Left ventricle myocardium superior (tissue), 1 donor: ENCODE measurements around the gene CDK11B. TPM values are rescaled to one million over a fixed set of nuclear protein-coding genes. Genes with fewer than 3 reads are reported as not detected.
"Not testable (repeated sequence)": the region's sequence is repeated elsewhere in the genome, so short reads cannot be mapped to it uniquely, and the experiment has no call there.

Experiments used
- ATAC-seq: fragments of 200-7000 bp; cut with Tn5 transposase; one replicate; pipeline ENCODE4 v1.9.1; 2020; ENCODE audit warnings: mild to moderate bottlenecking, moderate library complexity
- DNase-seq: peaks from one replicate; pipeline ENCODE4 v3.0.0-alpha.2; 2020
- intact Hi-C: fragments of 100-400 bp; cut with micrococcal nuclease; formaldehyde crosslinking; loops from one replicate; pipeline ENCODE4 v1.11.0; 2022
- total RNA-seq: library from RNA; stranded (reverse); fragmentation: NEBNext Ultra II Directional; extraction: Animal tissue kit (Norgen Biotek cat#: 25700); gene quantifications from one replicate; pipeline ENCODE4 v1.2.1, GENCODE V29; 2021
- donor health status: DM: no; HTN: yes; CAD: no; lungs with severe emphysema.

CDK11B gene
- total RNA-seq, 1 donor from 2014 or later: 26.1 TPM

DNA sequence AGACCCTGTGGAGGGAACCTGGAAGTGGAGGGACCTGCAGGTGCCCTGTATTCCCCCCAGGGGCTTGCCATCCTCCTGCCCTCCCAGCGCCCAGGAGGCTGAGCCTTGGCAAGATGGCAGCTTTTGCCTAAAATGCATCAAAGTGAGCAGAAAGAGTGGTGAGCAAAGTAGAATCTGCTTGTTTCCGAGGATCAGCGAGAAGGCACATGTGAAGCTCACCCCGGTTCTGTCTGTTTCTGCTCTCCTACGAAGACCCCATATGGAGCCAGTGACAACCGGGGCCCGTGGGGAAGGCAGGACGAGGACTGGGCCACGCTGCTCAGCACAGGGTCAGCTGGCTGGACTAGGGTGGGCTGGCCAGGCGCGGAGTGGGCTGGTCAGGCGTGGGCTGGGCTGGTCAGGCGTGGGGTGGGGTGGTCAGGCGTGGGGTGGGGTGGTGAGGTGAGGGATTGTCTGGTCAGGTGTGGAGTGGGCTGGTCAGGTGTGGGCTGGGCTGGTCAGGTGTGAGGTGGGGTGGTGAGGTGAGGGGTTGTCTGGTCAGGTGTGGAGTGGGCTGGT is 53.7 kb downstream of the CDK11B start:
- intact Hi-C loops: no loop called here
- ATAC-seq (no peak), DNase-seq (peak; percentile 20)

DNA sequence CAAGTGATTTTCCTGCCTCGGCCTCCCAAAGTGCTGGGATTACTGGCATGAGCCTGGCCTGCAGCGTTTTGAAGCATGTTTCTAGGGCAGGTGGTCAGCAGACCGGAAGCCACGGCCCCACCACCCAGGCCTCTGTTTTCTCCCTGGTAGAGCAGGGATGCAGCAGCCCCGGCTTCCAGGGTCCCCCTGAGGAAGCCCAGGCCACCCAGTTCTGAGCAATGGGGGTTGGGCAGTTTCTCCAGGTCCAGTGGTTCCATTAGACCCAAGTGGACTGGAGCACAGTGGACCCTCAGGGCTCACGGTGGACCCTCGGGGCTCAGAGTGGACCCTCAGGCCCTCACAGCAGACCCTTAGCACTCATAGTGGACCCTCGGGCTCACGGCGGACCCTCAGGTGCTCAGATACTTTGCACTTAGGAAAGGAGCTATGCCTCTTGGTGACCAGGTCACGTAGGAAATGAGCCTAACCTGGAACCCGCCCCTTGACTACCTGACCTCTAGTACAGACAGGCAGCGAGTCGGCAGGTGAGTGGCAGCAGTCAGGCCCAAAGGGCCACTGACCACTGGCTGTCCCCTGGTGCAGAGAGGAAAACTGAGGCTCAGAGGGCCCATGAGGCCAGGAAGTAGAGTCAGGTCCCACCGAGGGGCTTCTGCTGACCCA is 54.3 kb downstream of the CDK11B start:
- no peak for DNase-seq
- intact Hi-C loops: no loop called here
- no peak for ATAC-seq

DNA sequence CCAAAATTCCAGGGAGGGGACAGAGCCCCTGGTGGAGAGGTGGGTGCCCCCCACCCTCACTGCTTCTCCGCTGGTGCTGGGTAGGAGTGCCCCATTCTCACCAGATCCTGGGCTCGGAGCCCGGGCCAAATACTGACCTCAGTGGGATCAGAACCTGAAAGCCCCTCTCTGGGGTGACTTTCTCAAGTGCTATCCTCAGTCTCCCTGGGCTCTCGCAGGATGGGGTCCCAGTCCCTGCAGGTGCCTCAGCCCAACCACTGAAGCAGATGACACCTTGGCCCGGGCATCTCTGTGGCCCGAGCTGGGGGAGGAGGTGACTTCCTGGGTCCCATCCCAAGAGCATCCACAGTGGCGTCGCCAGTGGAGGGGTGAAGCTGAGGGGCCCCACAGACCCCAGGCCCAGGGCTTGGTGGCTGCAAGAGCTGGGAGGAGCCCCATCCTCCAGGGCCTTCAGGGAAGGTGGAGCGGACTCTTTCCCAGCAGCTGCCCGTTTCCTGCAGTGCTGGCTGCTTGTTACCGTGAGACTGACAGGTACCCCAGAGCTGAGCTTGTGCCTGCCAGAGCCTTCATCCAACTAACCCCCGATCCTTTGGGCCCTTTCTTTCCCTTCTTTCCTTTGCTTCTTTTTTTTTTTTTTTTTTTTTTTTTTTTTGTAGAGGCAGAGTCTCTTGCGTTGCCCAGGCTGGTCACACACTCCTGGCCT is 55.0 kb downstream of the CDK11B start:
- intact Hi-C loops: no loop called here
- ATAC-seq (no peak), DNase-seq (no peak)

DNA sequence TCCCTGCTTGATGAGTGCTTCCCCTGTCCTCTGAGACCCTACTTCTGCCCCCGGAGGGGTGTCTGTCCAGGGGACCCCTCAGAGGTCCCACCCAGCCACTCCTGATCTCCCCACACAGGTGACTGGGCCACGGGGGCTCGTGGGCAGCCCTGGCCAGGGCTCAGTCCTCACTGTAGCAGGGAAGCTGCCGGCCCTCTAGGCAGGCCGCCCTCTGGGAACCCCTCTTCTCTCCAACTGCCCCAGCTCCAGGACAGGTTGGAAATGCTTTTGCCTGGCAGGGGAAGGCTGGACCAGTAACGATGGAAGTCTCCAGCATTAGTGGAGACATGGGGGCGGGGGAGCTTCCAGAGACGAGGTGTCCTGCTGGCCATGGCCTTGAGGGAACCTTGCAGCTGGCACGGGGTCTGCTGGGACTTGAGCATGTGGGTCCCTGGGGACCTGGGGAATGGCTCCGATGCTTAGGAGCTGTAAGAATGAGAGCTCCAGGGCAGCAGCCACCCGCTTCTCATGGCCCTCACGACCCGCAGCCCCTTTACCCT is 55.8 kb downstream of the CDK11B start:
- DNase-seq: peak; percentile 25
- intact Hi-C loops: no loop called here
- ATAC-seq: no peak

DNA sequence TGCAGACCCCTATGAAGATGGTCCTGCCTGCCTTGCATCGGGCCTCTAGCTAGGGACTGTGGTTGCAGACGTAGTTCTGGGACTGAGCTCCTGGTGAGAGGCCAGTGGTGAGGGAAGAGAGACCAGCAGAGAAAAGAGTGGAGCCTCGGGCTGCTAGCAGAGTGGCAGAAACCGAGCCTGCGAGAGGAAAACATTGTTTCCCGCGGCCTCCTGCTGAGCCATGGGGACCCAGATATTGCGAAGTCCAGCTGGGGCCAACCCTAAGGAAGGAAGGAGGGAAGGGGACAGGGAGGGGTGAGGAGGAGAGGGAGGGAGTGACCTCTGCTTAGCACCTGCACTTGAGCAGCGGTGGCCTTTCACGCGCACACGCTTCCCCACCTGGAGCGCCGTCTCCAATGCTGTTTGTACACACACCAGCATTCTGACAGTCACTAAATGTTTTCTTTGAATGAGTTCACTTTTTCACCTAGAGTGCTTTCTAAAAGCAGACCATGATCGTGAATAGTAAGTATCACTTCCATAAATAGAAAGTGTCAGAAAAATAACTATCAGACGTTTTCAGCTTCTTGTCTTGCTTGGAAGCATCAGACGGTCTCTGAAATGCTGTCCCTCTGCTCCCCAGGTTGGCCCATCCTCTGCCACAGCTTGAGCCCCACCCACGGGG is 56.4 kb downstream of the CDK11B start:
- no peak for ATAC-seq
- intact Hi-C loops: no loop called here
- DNase-seq: no peak

DNA sequence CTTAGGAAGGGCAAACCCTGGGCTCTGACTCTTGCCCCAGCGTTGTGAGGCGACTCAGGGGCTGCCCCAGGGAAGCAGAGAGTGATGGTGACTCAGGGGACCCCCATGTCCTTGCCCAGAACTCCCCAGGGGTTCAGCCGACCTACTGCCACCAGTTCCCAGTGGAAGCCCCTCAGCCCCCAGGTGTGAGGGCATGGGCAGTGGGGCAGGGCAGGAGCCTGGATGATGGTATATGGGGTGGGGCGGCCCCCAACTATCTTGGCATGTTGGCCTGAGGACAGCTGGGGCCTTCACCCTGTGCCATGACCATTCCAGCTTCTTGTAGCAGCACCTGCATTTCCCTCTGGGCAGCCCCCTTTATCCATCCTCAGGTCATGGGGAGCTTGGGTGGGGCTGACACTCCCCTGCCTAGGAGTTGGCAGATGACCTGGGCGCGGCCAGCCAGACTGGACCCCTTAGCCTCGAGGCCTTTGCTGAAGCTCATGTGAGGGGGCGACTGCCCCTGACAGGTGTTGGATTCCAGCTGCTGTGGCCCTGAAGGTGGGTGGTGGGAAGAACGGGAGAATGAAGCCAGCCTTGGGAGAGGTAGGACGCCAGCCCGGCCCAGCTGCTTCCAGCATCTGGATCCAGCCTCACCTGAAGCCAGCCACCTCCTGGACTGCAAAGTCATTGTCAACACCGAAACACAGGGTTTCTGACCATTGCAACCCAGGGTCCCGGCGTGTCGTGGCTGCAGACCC is 57.1 kb downstream of the CDK11B start:
- no peak for ATAC-seq
- DNase-seq: no peak
- intact Hi-C loops: no loop called here

DNA sequence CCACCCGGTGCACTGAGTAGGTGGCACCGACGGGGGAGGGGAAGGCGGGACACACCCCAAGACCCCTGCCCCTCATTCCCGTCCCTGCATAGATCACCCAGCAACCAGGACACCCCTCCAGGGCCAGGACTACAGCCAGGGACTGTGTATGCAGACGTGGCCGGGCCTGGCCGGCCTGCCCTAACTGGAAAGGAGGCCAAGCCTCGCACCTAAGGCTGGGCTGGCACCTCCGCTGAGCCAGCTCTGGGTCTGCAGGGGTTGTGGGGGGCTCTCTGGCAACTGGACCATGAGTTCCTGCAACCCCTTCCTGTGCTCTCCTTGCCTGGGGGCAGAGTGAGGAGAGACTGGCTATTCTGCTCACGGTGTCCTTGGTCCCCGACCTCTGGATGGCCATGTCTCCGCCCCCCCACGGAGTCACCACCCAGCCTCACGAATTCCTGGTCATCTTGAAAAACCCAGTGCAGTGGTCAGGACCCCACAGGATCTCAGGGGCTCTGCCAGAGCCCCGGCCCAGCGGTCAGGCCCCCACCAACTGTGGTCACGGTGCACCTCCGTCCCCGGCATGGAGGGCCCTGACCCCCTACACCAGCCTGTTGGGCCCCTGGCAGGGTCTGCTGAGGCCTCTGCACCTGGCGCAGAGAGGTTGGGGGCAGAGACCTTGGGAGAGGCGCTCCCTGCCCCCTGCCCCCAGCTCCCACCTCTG is 57.8 kb downstream of the CDK11B start:
- DNase-seq: no peak
- no peak for ATAC-seq
- intact Hi-C loops: no loop called here

DNA sequence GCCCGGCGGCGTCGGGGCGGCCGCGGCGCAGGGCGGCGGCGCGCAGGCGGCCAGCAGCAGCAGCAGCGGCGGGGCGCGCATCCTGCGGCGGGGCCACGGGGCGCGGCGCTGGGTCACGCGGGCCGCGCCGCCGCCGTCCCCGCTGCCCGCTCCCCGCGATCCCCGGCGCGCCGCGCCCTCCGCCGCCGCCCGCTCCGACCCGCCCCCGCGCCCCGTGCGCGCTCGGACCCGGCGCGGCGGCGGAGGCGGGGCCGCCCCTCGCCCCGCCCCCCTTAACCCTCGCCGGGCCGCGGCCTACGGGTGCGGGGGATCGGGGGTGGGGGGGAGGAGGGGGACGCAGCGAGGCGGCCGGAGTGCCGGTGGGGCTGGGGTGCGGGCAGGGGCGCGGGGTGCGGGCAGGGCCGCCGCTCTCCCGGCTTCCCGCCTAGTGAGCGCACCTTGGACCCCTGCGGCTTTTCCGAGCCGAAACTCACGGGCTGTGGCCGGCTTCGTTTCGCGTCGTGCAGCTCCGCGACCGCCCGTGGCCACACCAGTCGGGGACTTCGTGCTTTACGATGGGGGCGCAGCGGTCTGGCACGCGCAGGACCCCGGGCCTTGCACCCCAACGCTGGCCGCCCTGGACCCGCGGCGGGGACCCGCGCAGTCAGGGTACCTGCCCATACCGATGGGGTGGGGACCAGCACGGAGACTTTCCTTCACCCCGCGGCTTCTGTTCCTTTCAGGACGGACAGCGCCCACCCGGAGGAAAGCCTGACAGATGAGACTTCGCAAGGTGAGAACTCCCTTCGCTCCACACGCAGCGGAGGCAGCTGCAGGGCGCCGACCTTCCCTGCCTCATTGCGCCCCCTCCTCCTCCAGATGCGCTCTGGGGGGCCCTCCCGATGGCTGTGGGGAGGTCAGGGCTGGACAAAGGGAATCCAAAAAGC is 58.6 kb downstream of the CDK11B start, which contains the start of gene FNDC10:
Gene FNDC10, minus strand, starts transcription at position 201 of the 926 bp plus-strand sequence. Its CDS starts 120 bp downstream, at position 81.
- peak; percentile 30 for DNase-seq
- no peak for ATAC-seq
- intact Hi-C loops: no loop called here

DNA sequence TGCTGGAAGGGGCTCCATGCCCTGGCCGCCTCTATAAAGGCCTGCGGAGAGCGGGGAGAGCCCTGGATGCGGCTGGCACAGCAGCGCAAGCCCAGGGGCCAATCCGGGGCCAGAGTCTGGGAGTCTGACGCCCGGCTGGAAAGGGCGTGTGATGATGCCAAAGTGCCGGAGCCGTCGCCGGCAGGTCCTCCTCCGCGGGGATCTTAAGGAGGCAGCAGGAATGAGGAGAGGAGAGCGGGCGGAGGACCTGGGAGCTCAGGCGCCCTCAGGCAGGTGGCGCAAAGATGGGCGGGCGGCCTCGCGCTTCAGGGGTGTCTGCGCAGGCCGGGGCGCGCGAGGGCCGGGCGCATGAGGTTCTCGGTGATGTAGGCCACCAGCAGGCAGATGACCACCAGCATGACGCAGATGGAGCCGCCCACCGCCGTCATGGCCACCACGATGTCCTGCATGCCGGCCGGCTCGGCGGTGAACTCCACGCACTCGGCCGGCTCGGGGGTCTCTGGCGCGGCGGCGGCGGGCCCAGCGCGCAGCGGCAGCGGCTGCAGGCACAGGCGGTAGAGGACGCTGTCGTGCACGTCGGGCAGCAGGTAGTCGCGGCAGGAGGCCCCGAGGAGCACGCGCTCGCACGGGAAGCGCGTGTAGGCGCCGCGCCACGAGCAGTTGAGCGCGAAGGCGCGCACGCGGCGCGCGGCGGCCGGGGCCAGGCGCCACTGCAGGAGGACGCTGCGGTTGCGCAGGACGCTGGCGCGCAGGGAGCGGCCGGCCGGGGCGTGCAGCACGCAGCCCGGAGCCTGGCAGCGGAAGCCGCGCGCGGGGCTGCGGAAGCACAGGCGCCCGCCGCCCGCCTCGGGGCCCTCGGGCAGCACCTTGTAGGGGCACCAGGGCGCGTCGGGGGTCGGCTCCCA is 59.5 kb downstream of the CDK11B start:
- DNase-seq: peak; percentile 59
- ATAC-seq: peak; percentile 10
- intact Hi-C loops: no loop called here

DNA sequence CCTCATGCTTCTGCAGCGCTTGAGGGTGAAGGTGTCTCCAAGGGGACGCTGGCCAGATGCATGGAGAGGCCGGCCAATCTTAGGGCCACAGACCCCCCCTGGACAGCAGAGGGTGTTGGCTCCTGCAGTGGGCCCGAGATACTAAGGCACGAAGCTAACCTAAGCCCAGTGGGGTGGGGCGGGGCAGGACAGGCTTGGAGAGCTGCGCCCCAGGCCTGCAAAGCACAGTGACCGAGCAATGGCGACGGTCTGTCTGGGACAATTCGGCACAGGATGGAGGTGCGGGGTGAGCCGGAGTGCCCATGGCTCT is 60.1 kb downstream of the CDK11B start:
- no peak for ATAC-seq
- DNase-seq: no peak
- intact Hi-C loops: no loop called here

DNA sequence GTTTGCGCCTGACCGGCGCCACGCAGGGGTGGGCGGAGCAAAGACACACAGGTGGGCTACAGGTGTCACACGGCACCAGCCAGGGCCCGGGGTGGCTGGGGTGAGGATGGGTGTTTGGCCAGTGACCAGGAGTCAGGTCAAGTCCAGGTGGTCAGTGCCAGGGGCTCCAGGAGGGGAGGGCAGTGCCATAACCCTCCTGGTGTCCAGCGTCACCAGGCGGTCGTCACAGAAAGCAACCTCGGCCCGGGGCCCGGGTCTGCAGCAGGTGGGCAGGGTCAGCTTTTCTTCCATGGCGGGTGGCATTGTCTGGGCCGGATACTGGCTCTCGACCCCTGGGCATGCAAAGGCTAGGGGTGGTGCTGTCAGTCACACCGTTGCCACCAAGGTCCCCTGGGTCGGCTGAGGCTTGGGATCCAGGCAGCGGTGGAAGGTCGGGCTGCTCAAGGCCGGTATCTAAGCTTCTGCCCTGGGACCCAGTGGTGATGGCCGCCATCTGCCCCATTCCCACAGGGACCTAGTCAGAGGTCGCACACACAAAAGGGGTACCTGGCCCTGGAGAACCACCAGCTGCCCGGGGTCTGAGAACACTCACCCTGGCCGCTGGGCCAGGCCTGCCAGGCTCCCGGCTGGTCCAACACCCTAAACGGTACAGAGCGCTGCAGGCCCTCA is 60.6 kb downstream of the CDK11B start:
- intact Hi-C loops: no loop called here
- ATAC-seq (no peak), DNase-seq (peak; percentile 28)

DNA sequence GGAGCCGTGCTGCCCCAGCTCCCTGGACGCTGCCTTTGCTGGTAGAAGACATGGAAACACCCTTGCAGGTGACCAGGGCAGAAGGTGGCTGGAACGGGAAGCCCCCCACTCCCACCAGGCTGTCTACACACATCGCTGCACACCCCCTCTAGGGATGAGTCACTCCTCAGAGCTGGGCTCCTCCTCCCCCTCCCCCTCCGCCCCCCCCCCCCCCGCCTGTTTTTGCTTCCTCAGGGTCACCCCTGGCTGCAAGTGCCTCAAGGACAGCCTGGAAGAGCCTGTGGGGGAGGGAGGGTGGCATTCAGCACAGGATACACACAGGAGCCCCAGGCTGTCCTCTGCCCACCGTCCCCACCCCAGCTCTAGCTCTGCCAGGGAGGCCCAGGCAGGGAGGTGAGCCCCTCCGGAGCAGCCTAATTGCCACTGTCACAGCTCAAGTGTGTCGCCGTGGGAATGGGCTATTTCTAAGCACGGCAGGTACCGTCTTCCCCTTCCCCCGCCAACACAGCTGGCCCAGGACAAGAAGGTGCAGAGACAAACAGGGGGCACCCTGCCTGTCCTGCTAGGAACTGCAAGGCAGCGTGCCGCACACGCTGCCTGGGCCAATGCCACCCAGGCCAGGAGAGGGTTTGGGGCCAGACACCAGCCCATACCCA is 61.4 kb downstream of the CDK11B start:
- ATAC-seq: peak; percentile 61
- peak; percentile 30 for DNase-seq
- intact Hi-C loops: no loop called here

DNA sequence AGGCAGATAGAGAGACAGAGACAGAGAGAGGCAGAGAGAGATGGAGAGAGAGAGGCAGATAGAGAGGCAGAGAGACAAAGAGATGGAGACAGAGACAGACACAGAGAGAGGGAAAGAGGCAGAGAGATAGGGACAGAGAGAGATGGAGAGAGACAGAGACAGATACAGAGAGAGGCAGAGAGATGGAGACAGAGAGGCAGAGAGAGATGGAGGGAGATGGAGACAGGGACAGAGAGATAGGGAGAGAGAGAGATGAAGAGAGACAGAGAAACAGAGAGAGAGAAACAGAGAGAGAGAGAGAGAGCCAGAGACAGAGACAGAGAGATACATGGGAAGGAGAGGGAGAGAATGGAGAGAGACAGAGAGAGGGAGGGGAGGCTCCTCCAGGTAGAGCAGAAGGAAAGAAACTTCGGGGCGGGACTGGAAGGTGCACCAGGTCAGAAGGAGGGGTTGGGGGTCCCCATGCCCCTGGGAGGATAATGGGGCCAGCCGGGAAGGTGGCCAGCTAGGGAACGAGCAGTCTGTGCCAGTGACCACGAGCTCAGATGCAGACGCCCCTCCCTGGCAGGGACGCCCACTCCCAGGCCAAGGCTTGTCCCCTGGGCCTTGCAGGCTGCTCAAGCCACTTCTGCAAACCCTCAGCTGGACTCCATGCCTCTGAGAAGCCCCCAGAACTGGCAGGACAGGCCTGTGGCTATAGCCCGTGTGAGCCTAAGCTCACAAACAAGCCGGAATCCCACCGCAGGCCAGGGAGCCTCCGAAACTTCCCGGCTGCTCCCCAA is 62.1 kb downstream of the CDK11B start:
- no peak for DNase-seq
- no peak for ATAC-seq
- intact Hi-C loops: no loop called here

DNA sequence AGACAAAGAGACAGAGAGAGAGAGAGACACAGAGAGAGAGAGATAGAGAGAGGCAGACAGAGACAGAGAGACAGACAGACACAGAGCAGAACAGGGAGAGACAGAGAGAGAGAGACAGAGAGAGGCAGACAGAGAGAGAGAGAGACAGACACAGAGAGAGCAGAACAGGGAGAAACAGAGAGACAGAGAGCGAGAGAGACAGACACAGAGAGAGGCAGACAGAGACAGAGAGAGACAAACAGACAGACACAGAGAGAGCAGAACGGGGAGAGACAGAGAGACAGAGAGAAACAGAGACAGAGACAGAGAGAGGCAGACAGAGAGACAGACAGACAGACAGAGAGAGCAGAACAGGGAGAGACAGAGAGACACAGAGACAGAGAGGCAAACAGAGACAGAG is 63.5 kb downstream of the CDK11B start:
- ATAC-seq, DNase-seq, intact Hi-C loops: not testable (repeated sequence)
